Calu3 (cell line): ENCODE data around the gene YWHAE. TPM values are rescaled to one million over a fixed set of nuclear protein-coding genes. Genes with fewer than 3 reads are reported as not detected.

Experiments used
- BruUV-seq: library from RNA; stranded (reverse); fragments of 400-500 nt; replicated peaks from 2 replicates; lab custom pipeline; 2021; lab: Mats Ljungman, UMichigan
- CTCF ChIA-PET: fragments of 300-600 bp; sonication (Branson Sonifier 250); formaldehyde crosslinking; loops from one replicate; lab custom pipeline; 2022; ENCODE audit warnings: antibody characterized with exemption; lab: Charles Lee
- DNase-seq: peaks from one replicate; pipeline ENCODE4 v3.0.0; 2022
- H3K27ac Mint-ChIP-seq: one replicate; pipeline ENCODE4 v1.8.0; 2022; ENCODE audit warnings: mixed read lengths; ENCODE audit not compliant: unreplicated experiment
- H3K27me3 Mint-ChIP-seq: one replicate; pipeline ENCODE4 v1.8.0; 2022; ENCODE audit warnings: mixed read lengths; ENCODE audit not compliant: unreplicated experiment
- H3K36me3 Mint-ChIP-seq: one replicate; pipeline ENCODE4 v1.8.0; 2022; ENCODE audit warnings: mild to moderate bottlenecking, moderate library complexity, mixed read lengths; ENCODE audit not compliant: insufficient read depth, unreplicated experiment
- H3K4me1 Mint-ChIP-seq: one replicate; pipeline ENCODE4 v1.8.0; 2022; ENCODE audit warnings: mild to moderate bottlenecking, low read depth, mixed read lengths; ENCODE audit not compliant: unreplicated experiment
- H3K4me3 Mint-ChIP-seq: one replicate; pipeline ENCODE4 v1.8.0; 2022; ENCODE audit warnings: mild to moderate bottlenecking, low read depth, moderate library complexity, mixed read lengths; ENCODE audit not compliant: unreplicated experiment
- H3K9me3 Mint-ChIP-seq: one replicate; pipeline ENCODE4 v1.8.0; 2022; ENCODE audit warnings: low read depth, mixed read lengths; ENCODE audit not compliant: unreplicated experiment
- CTCF ChIP-seq: fragments of 200-600 bp; IDR thresholded peaks from one replicate; pipeline ENCODE4 v1.8.0; 2022; ENCODE audit warnings: antibody characterized with exemption; ENCODE audit not compliant: unreplicated experiment
- intact Hi-C: fragments of 100-400 bp; cut with micrococcal nuclease; formaldehyde crosslinking; loops from one replicate; pipeline ENCODE4 v1.10.0; 2022; ENCODE audit not compliant: unreplicated experiment
- total RNA-seq: library from RNA; stranded (reverse); gene quantifications from 2 replicates; pipeline ENCODE4 v1.2.3, GENCODE V29; 2022

The YWHAE gene
- total RNA-seq, 1 experiment from 2014 or later: 504 TPM

GRCh38 chr17:1351971-1352370 is 48.1 kb downstream of the YWHAE start:
- BruUV-seq: TSS peak; percentile 23
- Mint-ChIP-seq H3K27me3 (no peaks in the 10 kb centered on the region), H3K27ac (no peak overlapping the region), H3K9me3 (no peaks in the 10 kb centered on the region), H3K4me1 (peaks cover 9% of the 10 kb centered on the region), H3K36me3 (peaks cover 68% of the 10 kb centered on the region), H3K4me3 (no peak overlapping the region)
- CTCF ChIA-PET: no interaction called here
- TF ChIP-seq CTCF: no peak
- intact Hi-C loops: no loop called here
- DNase-seq: no peak

- TF ChIP-seq CTCF: no peak
- no TSS peak for BruUV-seq
- no peak overlapping the region for H3K4me3 Mint-ChIP-seq
- DNase-seq: no peak
- H3K4me1 Mint-ChIP-seq: peaks cover 9% of the 10 kb centered on the region
- no peaks in the 10 kb centered on the region for H3K27me3 Mint-ChIP-seq
- intact Hi-C loops: no loop called here
- H3K9me3 Mint-ChIP-seq: no peaks in the 10 kb centered on the region
- H3K36me3 Mint-ChIP-seq: peaks cover 68% of the 10 kb centered on the region
- CTCF ChIA-PET: interaction anchor here (0.7 kb wide), 1 partner anchor 84 kb away, joined by 3 read pairs; no protein-coding TSS in a partner anchor
- no peak overlapping the region for H3K27ac Mint-ChIP-seq
Observed at GRCh38 chr17:1351275-1351674, 48.7 kb downstream of the YWHAE start.

- no peak overlapping the region for H3K4me3 Mint-ChIP-seq
Observed at GRCh38 chr17:1347589-1348323, 52.3 kb downstream of the YWHAE start.

GRCh38 chr17:1344521-1344920 is 55.5 kb downstream of the YWHAE start:
- H3K9me3 Mint-ChIP-seq: no peaks in the 10 kb centered on the region
- H3K4me1 Mint-ChIP-seq: peaks cover 9% of the 10 kb centered on the region
- intact Hi-C loops: no loop called here
- no peaks in the 10 kb centered on the region for H3K27me3 Mint-ChIP-seq
- H3K36me3 Mint-ChIP-seq: peaks cover 54% of the 10 kb centered on the region
- H3K27ac Mint-ChIP-seq: no peak overlapping the region
- BruUV-seq: TSS peak; percentile 98
- TF ChIP-seq CTCF: no peak
- no peak for DNase-seq
- CTCF ChIA-PET: no interaction called here
- H3K4me3 Mint-ChIP-seq: no peak overlapping the region

More at GRCh38 chr17:1347589-1348323, 52.3 kb downstream of the YWHAE start:
- intact Hi-C loops: no loop called here
- Mint-ChIP-seq H3K4me1 (peaks cover 9% of the 10 kb centered on the region), H3K27ac (no peak overlapping the region), H3K27me3 (no peaks in the 10 kb centered on the region), H3K9me3 (no peaks in the 10 kb centered on the region), H3K36me3 (peaks cover 79% of the 10 kb centered on the region)
- DNase-seq: no peak
- no peak for TF ChIP-seq CTCF
- no TSS peak for BruUV-seq
- CTCF ChIA-PET: no interaction called here
